HepG2 (cell line): ENCODE data around the gene TOE1. TPM values are rescaled to one million over a fixed set of nuclear protein-coding genes. Genes with fewer than 3 reads are reported as not detected.
A peak's percentile ranks its signal among the peaks of the same experiment; 100 is the strongest.

Experiments
- CEBPG ChIP-seq: IDR thresholded peaks from 2 replicates; pipeline ENCODE4 v1.6.1; 2016
- CREB1 ChIP-seq, 2 experiments: fragments of 450-650 bp in 1 of 2; IDR thresholded peaks; 2 replicates each; pipeline ENCODE4 v1.6.1; 2016 to 2017; ENCODE audit warnings: control low read depth in 1 of 2, mild to moderate bottlenecking in 1 of 2, missing compliant biosample characterization in 1 of 2, missing genetic modification characterization in 1 of 2
- FIP1L1 ChIP-seq: fragments of 200-400 bp; formaldehyde crosslinking; IDR thresholded peaks from 2 replicates; pipeline ENCODE4 v1.6.1; 2018; ENCODE audit warnings: low read depth, mild to moderate bottlenecking, low read length, moderate library complexity, borderline replicate concordance; ENCODE audit not compliant: insufficient read depth
- FOXP1 ChIP-seq, 2 experiments: fragments of 450-650 bp in 1 of 2; IDR thresholded peaks; 2 replicates each; pipeline ENCODE4 v1.6.1; 2017 to 2018; ENCODE audit warnings: antibody characterized with exemption in 1 of 2
- KAT8 ChIP-seq: IDR thresholded peaks from 2 replicates; pipeline ENCODE4 v1.6.1; 2016; ENCODE audit warnings: missing genetic modification reagents, missing compliant biosample characterization
- KMT2B ChIP-seq: IDR thresholded peaks from 2 replicates; pipeline ENCODE4 v1.6.1; 2016; ENCODE audit warnings: missing genetic modification reagents, missing compliant biosample characterization
- NR2F1 ChIP-seq, 2 experiments: fragments of 450-650 bp in 1 of 2; formaldehyde crosslinking in 1 of 2; IDR thresholded peaks; 2 replicates each; pipeline versions ENCODE4 v1.5.0 to v1.6.1; 2016 to 2020; ENCODE audit warnings: mild to moderate bottlenecking in 1 of 2, missing compliant biosample characterization in 1 of 2, missing genetic modification reagents in 1 of 2, moderate library complexity in 1 of 2
- PHF8 ChIP-seq: sonication (generic); formaldehyde crosslinking; IDR thresholded peaks from 2 replicates; pipeline ENCODE4 v1.5.0; 2020; ENCODE audit warnings: missing genetic modification reagents
- SALL1 ChIP-seq: sonication (generic); formaldehyde crosslinking; IDR thresholded peaks from 2 replicates; pipeline ENCODE4 v1.8.0; 2022; ENCODE audit warnings: mild to moderate bottlenecking, missing genetic modification reagents
- TBL1XR1 ChIP-seq: fragments of 150-350 bp; IDR thresholded peaks from 2 replicates; pipeline ENCODE4 v1.6.1; 2014; ENCODE audit warnings: borderline replicate concordance, low read length; ENCODE audit not compliant: partially characterized antibody
- TMF1 ChIP-seq: sonication (generic); formaldehyde crosslinking; IDR thresholded peaks from 2 replicates; pipeline ENCODE4 v1.8.1; 2022; ENCODE audit warnings: low read depth, missing genetic modification reagents
- ZBTB7B ChIP-seq: sonication (generic); formaldehyde crosslinking; IDR thresholded peaks from 2 replicates; pipeline ENCODE4 v1.4.0; 2020; ENCODE audit warnings: missing genetic modification reagents
- ZNF232 ChIP-seq: sonication (generic); formaldehyde crosslinking; IDR thresholded peaks from 2 replicates; pipeline ENCODE4 v1.4.0; 2020; ENCODE audit warnings: missing genetic modification reagents, borderline replicate concordance
- ZNF292 ChIP-seq: sonication (generic); formaldehyde crosslinking; IDR thresholded peaks from 2 replicates; pipeline ENCODE4 v1.8.1; 2022; ENCODE audit warnings: mild to moderate bottlenecking, low read depth, missing genetic modification reagents, borderline replicate concordance
- ZNF501 ChIP-seq: sonication (generic); formaldehyde crosslinking; IDR thresholded peaks from 2 replicates; pipeline ENCODE4 v1.5.1; 2020; ENCODE audit warnings: mild to moderate bottlenecking, moderate library complexity, missing genetic modification reagents
- polyA plus RNA-seq, 8 experiments: library from polyadenylated mRNA; depleted of rRNA in 3 of 8; stranded (reverse) in 7 of 8; unstranded in 1 of 8; fragments of >200 nt; fragmentation: Illumina TruSeq in 4 of 8; extraction: Trizol in 4 of 8; gene quantifications; 2 replicates each; pipeline versions ENCODE4 v1.2.1 to v1.2.3, GENCODE V29; 2011 to 2016; ENCODE audit warnings: low read depth in 4 of 8, missing spikeins in 1 of 8, mixed read lengths in 1 of 8; ENCODE audit not compliant: insufficient read depth in 1 of 8
- total RNA-seq, 5 experiments: library from RNA; depleted of rRNA; stranded (reverse); fragments of >200 nt; fragmentation: Illumina TruSeq; extraction: Trizol; gene quantifications; 2 replicates each; pipeline ENCODE4 v1.2.3, GENCODE V29; 2016; ENCODE audit warnings: low read depth in 1 of 5
- TF ChIP-seq, protein P1 (sequence below): sonication (generic); formaldehyde crosslinking; IDR thresholded peaks from 2 replicates; pipeline ENCODE4 v1.9.0; 2022; ENCODE audit warnings: missing genetic modification reagents, mild to moderate bottlenecking, borderline replicate concordance
- TF ChIP-seq, protein P2 (sequence below): IDR thresholded peaks from 2 replicates; pipeline ENCODE4 v1.6.1; 2016; ENCODE audit warnings: low read depth, borderline replicate concordance
- TF ChIP-seq, protein P3 (sequence below): sonication (generic); formaldehyde crosslinking; IDR thresholded peaks from 2 replicates; pipeline ENCODE4 v1.4.0; 2020; ENCODE audit warnings: missing genetic modification reagents, borderline replicate concordance
- TF ChIP-seq, protein P4 (sequence below), 2 experiments: sonication (generic) in 1 of 2; formaldehyde crosslinking in 1 of 2; IDR thresholded peaks; 2 replicates each; pipeline versions ENCODE4 v1.4.0 to v1.6.1; 2016 to 2020; ENCODE audit warnings: borderline replicate concordance in 1 of 2, low read depth in 1 of 2, mild to moderate bottlenecking in 1 of 2, missing genetic modification reagents in 1 of 2

TOE1 gene
- total and polyA plus RNA-seq, 2 of the 13 experiments (the other 11 are each of a cell fraction or from before 2014, with no cell fraction given), result 14.1 to 19.0 TPM

DNA sequence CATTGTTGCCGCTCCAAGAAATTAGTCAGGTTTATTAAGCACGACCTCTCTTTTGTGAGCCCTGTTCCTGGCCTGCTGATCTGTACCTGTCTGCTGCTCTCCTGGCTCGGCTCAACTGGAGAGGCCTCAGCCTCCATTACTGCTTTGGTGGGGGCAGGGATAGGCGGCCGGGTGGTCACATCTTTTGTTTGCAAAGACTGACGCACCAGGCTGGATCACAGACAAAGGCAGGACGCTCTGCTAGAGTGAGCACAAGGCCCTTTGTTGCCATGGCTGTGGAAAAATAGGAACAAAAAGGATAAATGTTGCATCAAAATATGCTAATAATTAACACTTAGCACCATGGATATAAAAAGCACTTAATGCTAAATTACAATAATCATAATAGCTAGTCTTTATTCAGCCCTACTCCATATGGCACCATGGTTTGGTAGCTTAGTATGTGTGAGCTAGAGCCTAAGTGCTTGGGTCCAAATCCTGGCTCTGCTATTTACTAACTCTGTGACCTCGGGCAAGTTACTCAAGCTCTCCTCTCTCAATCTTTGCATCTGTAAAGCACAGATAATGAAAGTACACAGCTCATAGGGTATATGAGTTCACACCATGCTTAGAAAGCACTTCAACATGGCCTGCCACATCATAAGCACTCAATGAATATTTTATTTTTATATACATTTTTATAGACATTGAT, 42.2 kb upstream of the TOE1 start (continued):
- TF ChIP-seq, protein P1, sequence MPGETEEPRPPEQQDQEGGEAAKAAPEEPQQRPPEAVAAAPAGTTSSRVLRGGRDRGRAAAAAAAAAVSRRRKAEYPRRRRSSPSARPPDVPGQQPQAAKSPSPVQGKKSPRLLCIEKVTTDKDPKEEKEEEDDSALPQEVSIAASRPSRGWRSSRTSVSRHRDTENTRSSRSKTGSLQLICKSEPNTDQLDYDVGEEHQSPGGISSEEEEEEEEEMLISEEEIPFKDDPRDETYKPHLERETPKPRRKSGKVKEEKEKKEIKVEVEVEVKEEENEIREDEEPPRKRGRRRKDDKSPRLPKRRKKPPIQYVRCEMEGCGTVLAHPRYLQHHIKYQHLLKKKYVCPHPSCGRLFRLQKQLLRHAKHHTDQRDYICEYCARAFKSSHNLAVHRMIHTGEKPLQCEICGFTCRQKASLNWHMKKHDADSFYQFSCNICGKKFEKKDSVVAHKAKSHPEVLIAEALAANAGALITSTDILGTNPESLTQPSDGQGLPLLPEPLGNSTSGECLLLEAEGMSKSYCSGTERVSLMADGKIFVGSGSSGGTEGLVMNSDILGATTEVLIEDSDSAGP (CRISPR knock-in tag), result peak; percentile 43; the same call in 1 of the 2 replicates
- TF ChIP-seq TMF1 (CRISPR knock-in tag) (no peak), PHF8 (peak; percentile 26; the same call in 1 of the 2 replicates), ZNF501 (CRISPR knock-in tag) (0 out of 2 replicates have a peak, but pooled peaks have one; percentile 30), FOXP1 (IDR thresholded peaks at IDR 0.05) (no peak), FOXP1 (CRISPR knock-in tag; IDR thresholded peaks at IDR 0.05) (peak; percentile 59; the same call in 1 of the 2 replicates), SALL1 (CRISPR knock-in tag) (peak; percentile 30), ZBTB7B (0 out of 2 replicates have a peak, but pooled peaks have one; percentile 32), TBL1XR1 (peak; percentile 68), FIP1L1 (no peak), KMT2B (CRISPR knock-in tag) (peak; percentile 21; the same call in 1 of the 2 replicates), CREB1 (IDR thresholded peaks at IDR 0.05) (no peak), CREB1 (CRISPR knock-in tag; IDR thresholded peaks at IDR 0.05) (peak; percentile 55; the same call in 1 of the 2 replicates), CEBPG (peak; percentile 69), ZNF292 (CRISPR knock-in tag) (0 out of 2 replicates have a peak, but pooled peaks have one; percentile 41), KAT8 (CRISPR knock-in tag) (peak; percentile 30; the same call in 1 of the 2 replicates), NR2F1 (CRISPR knock-in tag; IDR thresholded peaks at IDR 0.05) (peak; percentile 51 to 54; a peak in 3 of 4 replicates), ZNF232 (CRISPR knock-in tag) (no peak)
- TF ChIP-seq, protein P2, sequence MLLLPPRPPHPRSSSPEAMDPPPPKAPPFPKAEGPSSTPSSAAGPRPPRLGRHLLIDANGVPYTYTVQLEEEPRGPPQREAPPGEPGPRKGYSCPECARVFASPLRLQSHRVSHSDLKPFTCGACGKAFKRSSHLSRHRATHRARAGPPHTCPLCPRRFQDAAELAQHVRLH (CRISPR knock-in tag), result no peak
- TF ChIP-seq, protein P3, sequence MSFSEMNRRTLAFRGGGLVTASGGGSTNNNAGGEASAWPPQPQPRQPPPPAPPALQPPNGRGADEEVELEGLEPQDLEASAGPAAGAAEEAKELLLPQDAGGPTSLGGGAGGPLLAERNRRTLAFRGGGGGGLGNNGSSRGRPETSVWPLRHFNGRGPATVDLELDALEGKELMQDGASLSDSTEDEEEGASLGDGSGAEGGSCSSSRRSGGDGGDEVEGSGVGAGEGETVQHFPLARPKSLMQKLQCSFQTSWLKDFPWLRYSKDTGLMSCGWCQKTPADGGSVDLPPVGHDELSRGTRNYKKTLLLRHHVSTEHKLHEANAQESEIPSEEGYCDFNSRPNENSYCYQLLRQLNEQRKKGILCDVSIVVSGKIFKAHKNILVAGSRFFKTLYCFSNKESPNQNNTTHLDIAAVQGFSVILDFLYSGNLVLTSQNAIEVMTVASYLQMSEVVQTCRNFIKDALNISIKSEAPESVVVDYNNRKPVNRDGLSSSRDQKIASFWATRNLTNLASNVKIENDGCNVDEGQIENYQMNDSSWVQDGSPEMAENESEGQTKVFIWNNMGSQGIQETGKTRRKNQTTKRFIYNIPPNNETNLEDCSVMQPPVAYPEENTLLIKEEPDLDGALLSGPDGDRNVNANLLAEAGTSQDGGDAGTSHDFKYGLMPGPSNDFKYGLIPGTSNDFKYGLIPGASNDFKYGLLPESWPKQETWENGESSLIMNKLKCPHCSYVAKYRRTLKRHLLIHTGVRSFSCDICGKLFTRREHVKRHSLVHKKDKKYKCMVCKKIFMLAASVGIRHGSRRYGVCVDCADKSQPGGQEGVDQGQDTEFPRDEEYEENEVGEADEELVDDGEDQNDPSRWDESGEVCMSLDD, result no peak
- TF ChIP-seq, protein P4, sequence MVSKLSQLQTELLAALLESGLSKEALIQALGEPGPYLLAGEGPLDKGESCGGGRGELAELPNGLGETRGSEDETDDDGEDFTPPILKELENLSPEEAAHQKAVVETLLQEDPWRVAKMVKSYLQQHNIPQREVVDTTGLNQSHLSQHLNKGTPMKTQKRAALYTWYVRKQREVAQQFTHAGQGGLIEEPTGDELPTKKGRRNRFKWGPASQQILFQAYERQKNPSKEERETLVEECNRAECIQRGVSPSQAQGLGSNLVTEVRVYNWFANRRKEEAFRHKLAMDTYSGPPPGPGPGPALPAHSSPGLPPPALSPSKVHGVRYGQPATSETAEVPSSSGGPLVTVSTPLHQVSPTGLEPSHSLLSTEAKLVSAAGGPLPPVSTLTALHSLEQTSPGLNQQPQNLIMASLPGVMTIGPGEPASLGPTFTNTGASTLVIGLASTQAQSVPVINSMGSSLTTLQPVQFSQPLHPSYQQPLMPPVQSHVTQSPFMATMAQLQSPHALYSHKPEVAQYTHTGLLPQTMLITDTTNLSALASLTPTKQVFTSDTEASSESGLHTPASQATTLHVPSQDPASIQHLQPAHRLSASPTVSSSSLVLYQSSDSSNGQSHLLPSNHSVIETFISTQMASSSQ (IDR thresholded peaks at IDR 0.05; ENCODE audit: low read depth), result no peak
- TF ChIP-seq, protein P4 (CRISPR knock-in tag; IDR thresholded peaks at IDR 0.05; ENCODE audit: borderline replicate concordance), result peak; percentile 31; the same call in 1 of the 2 replicates
